Gastrocnemius medialis (tissue), 4 donors: Measurements from ENCODE around the gene SLC30A2. TPM values are rescaled to one million over a fixed set of nuclear protein-coding genes. Genes with fewer than 3 reads are reported as not detected.

ENCODE experiments used
- ATAC-seq, 2 donors: fragments of 150-250 bp; one replicate each; pipeline ENCODE4 v1.9.1; 2016
- DNase-seq, 2 donors: peaks; one replicate each; pipeline ENCODE4 v3.0.0-alpha.2; 2019
- H3K27ac ChIP-seq, 4 donors: fragments of 200-600 bp; sonication (generic); 1 replicate in 1 of 4; 2 replicates in 3 of 4; pipeline ENCODE4 v1.5.1; 2016 to 2018; ENCODE audit warnings: mild to moderate bottlenecking in 2 of 4, moderate library complexity in 1 of 4
- H3K27me3 ChIP-seq, 3 donors: fragments of 200-600 bp; sonication (generic) in 2 of 3; 1 replicate in 1 of 3; 2 replicates in 2 of 3; pipeline versions ENCODE4 v1.5.1 to v1.6.0; 2016 to 2019; ENCODE audit warnings: mild to moderate bottlenecking in 1 of 3, moderate library complexity in 1 of 3
- H3K36me3 ChIP-seq, 2 donors: fragments of 200-600 bp; sonication (generic) in 1 of 2; one replicate each; pipeline ENCODE4 v1.5.1; 2017 to 2018
- H3K4me1 ChIP-seq, 2 donors: fragments of 200-600 bp; sonication (generic) in 1 of 2; one replicate each; pipeline ENCODE4 v1.5.1; 2016 to 2017; ENCODE audit warnings: mild to moderate bottlenecking in 2 of 2
- H3K4me3 ChIP-seq, 4 donors: fragments of 200-600 bp; sonication (generic) in 3 of 4; 1 replicate in 1 of 4; 2 replicates in 3 of 4; pipeline ENCODE4 v1.5.1; 2016 to 2019; ENCODE audit warnings: mild to moderate bottlenecking in 2 of 4
- H3K9me3 ChIP-seq, 3 donors: fragments of 200-600 bp; sonication (generic) in 2 of 3; 1 replicate in 1 of 3; 2 replicates in 2 of 3; pipeline ENCODE4 v1.5.1; 2016 to 2019
- CTCF ChIP-seq, 5 experiments: fragments of 450-650 bp in 3 of 5; fragments of 200-600 bp in 2 of 5; sonication (generic) in 2 of 5; IDR thresholded peaks in 4 of 5; conservative IDR thresholded peaks in 1 of 5; 1 replicate in 4 of 5; 2 replicates in 1 of 5; pipeline ENCODE4 v1.5.1; 2016 to 2019; ENCODE audit warnings: antibody characterized with exemption in 5 of 5, mild to moderate bottlenecking in 3 of 5, moderate library complexity in 3 of 5
- POLR2A ChIP-seq, 2 donors: fragments of 450-650 bp; IDR thresholded peaks; one replicate each; pipeline ENCODE4 v1.6.1; 2017; ENCODE audit warnings: antibody characterized with exemption in 2 of 2, mild to moderate bottlenecking in 2 of 2, moderate library complexity in 2 of 2
- in situ Hi-C, 4 donors: fragments of 200-750 bp; cut with MboI; loops; one replicate each; pipeline versions ENCODE4 v1.15.0 to v1.8.0; 2017; ENCODE audit warnings: low sequenced_read_pairs in 4 of 4
- intact Hi-C: fragments of 100-400 bp; cut with DNase I; formaldehyde crosslinking; loops from one replicate; pipeline ENCODE4 v1.15.1; 2023; ENCODE audit warnings: low total_unique reads
- total RNA-seq, 4 donors: library from RNA; depleted of rRNA; stranded (reverse); fragments of >200 nt; gene quantifications; one replicate each; pipeline versions ENCODE4 v1.1.0 to v1.2.3, GENCODE V29; 2016

SLC30A2 gene
- total RNA-seq, 4 donors from 2014 or later: 1.2 to 5.2 (median 3.1) TPM

GRCh38 chr1:26072305-26072704, 26.4 kb upstream of the SLC30A2 start:
- H3K9me3 ChIP-seq: no peaks in the 10 kb centered on the region
- intact Hi-C loops: loop anchor here (1.0 to 2.0 kb wide), 2 partner anchors 22 to 36 kb away; no protein-coding TSS in a partner anchor
- no peaks in the 10 kb centered on the region for H3K36me3 ChIP-seq
- peaks cover 48 to 72% of the 10 kb centered on the region in 2 donors for H3K4me1 ChIP-seq
- TF ChIP-seq POLR2A (IDR thresholded peaks at IDR 0.05) (peak in 1 of 2 donors; percentile 59), CTCF (IDR thresholded peaks at IDR 0.05 in 4 of 5, conservative IDR thresholded peaks at IDR 0.05 in 1 of 5) (no peak)
- DNase-seq (peak; percentile 95 to 97), ATAC-seq (peak; percentile 51 to 56)
- H3K27me3 ChIP-seq: no peaks in the 10 kb centered on the region
- peak overlapping the region in 2 of 4 donors; percentile 29 to 30 for H3K4me3 ChIP-seq
- in situ Hi-C loops: no loop called here
- peak overlapping the region; percentile 88 to 96 (median 93) for H3K27ac ChIP-seq

- Histone ChIP-seq H3K4me3 (peak overlapping the region in 1 of 4 donors; percentile 29), H3K9me3 (no peaks in the 10 kb centered on the region), H3K27ac (peak overlapping the region; percentile 88 to 96 (median 93)), H3K36me3 (peaks cover under 1 to 9% of the 10 kb centered on the region in 2 donors), H3K4me1 (peaks cover 40 to 64% of the 10 kb centered on the region in 2 donors), H3K27me3 (no peaks in the 10 kb centered on the region)
- in situ Hi-C loops (no loop called here), intact Hi-C loops (no loop called here)
- DNase-seq (no peak), ATAC-seq (no peak)
- TF ChIP-seq POLR2A (IDR thresholded peaks at IDR 0.05): no peak
- no peak for TF ChIP-seq CTCF (IDR thresholded peaks at IDR 0.05 in 4 of 5, conservative IDR thresholded peaks at IDR 0.05 in 1 of 5)
Measured at GRCh38 chr1:26070963-26071342, 25.0 kb upstream of the SLC30A2 start.

GRCh38 chr1:26070296-26070962, 24.5 kb upstream of the SLC30A2 start:
- Histone ChIP-seq H3K4me3 (no peak overlapping the region), H3K27ac (peak overlapping the region; percentile 88 to 96 (median 93)), H3K4me1 (peaks cover 39 to 60% of the 10 kb centered on the region in 2 donors), H3K9me3 (no peaks in the 10 kb centered on the region), H3K27me3 (no peaks in the 10 kb centered on the region), H3K36me3 (peaks cover 6 to 15% of the 10 kb centered on the region in 2 donors)
- intact Hi-C loops: no loop called here
- in situ Hi-C loops: no loop called here
- no peak for TF ChIP-seq CTCF (IDR thresholded peaks at IDR 0.05 in 4 of 5, conservative IDR thresholded peaks at IDR 0.05 in 1 of 5)
- DNase-seq (no peak), ATAC-seq (no peak)

- Histone ChIP-seq H3K4me3 (no peak overlapping the region), H3K27me3 (no peaks in the 10 kb centered on the region), H3K36me3 (peaks cover 11 to 20% of the 10 kb centered on the region in 2 donors), H3K4me1 (peaks cover 35 to 55% of the 10 kb centered on the region in 2 donors), H3K9me3 (no peaks in the 10 kb centered on the region), H3K27ac (peak overlapping the region; percentile 88 to 96 (median 93))
- intact Hi-C loops (no loop called here), in situ Hi-C loops (no loop called here)
- DNase-seq: no peak
- no peak for ATAC-seq
- TF ChIP-seq POLR2A (IDR thresholded peaks at IDR 0.05) (no peak), CTCF (IDR thresholded peaks at IDR 0.05 in 4 of 5, conservative IDR thresholded peaks at IDR 0.05 in 1 of 5) (no peak)
Measured at GRCh38 chr1:26069941-26070295, 24.0 kb upstream of the SLC30A2 start.
